Tibial nerve (tissue), 4 donors: ENCODE measurements around the gene NKX1-1. TPM values are rescaled to one million over a fixed set of nuclear protein-coding genes. Genes with fewer than 3 reads are reported as not detected.

ENCODE experiments used
- DNase-seq, 2 donors: peaks; one replicate each; pipeline ENCODE4 v3.0.0-alpha.2; 2019; ENCODE audit warnings: low spot score in 2 of 2
- H3K27ac ChIP-seq, 4 donors: fragments of 200-600 bp; sonication (generic) in 3 of 4; one replicate each; pipeline ENCODE4 v1.5.1; 2017 to 2019; ENCODE audit warnings: mild to moderate bottlenecking in 1 of 4
- H3K27me3 ChIP-seq, 2 donors: fragments of 200-600 bp; sonication (generic) in 1 of 2; one replicate each; pipeline versions ENCODE4 v1.5.1 to v1.6.0; 2017 to 2019
- H3K36me3 ChIP-seq, 3 donors: fragments of 200-600 bp; sonication (generic); one replicate each; pipeline ENCODE4 v1.5.1; 2018 to 2019
- H3K4me1 ChIP-seq, 4 donors: fragments of 200-600 bp; sonication (generic) in 3 of 4; one replicate each; pipeline ENCODE4 v1.5.1; 2017 to 2019
- H3K4me3 ChIP-seq, 4 donors: fragments of 200-600 bp; sonication (generic) in 3 of 4; one replicate each; pipeline ENCODE4 v1.5.1; 2017 to 2019; ENCODE audit warnings: mild to moderate bottlenecking in 1 of 4, moderate library complexity in 1 of 4
- H3K9me3 ChIP-seq, 4 donors: fragments of 200-600 bp; sonication (generic) in 3 of 4; one replicate each; pipeline ENCODE4 v1.5.1; 2017 to 2019
- EP300 ChIP-seq, 2 donors: sonication (generic); formaldehyde crosslinking; IDR thresholded peaks; one replicate each; pipeline ENCODE4 v1.6.1; 2017; ENCODE audit warnings: antibody characterized with exemption in 2 of 2, mild to moderate bottlenecking in 1 of 2
- POLR2A ChIP-seq, 2 donors: fragments of 450-650 bp; IDR thresholded peaks; one replicate each; pipeline ENCODE4 v1.6.1; 2017; ENCODE audit warnings: antibody characterized with exemption in 2 of 2, mild to moderate bottlenecking in 2 of 2, moderate library complexity in 2 of 2
- WGBS, 2 donors: methylation state at CpG; one replicate each; pipeline ENCODE4 v1.1.5; 2018; 5-methylcytosine and 5-hydroxymethylcytosine counted together
- total RNA-seq, 4 donors: library from RNA; depleted of rRNA; stranded (reverse); fragments of >200 nt; gene quantifications; one replicate each; pipeline ENCODE4 v1.1.0, GENCODE V29; 2016
- TF ChIP-seq, protein P1 (sequence below), 5 experiments: fragments of 200-600 bp in 3 of 5; fragments of 450-650 bp in 2 of 5; sonication (generic) in 3 of 5; IDR thresholded peaks; one replicate each; pipeline ENCODE4 v1.5.1; 2016 to 2019; ENCODE audit warnings: antibody characterized with exemption in 5 of 5, mild to moderate bottlenecking in 3 of 5, moderate library complexity in 2 of 5

The NKX1-1 gene
- total RNA-seq, 4 donors from 2014 or later: not detected

DNA sequence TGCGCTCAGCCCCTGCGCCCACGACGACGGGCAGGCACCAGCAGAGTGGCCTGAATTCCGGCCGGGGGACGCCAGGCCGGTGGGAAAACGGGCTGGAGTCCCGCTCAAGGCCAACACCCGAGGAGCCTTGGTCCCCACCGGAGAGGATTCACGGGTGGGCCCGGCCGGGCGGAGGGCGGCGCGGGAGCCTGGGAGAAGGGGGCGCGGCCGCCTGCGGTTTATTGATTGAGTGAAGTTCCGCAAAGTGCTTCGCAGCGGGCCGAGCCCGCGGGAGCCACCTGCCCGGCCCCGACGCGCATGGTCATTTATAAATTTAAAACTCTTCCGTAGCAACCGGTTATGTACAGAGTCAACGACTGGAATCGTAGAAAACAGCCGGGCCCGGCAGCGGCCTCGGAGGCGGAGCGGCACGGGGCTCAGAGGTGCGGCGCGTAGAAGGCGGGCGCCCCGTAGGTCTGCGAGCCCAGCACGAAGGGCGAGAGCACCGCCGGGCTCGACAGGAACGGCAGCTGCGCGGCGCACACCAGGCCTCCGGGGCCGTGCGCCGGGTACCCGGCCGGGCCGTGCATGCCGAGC is 3.6 kb downstream of the NKX1-1 start:
- DNase-seq: no peak
- H3K4me1 ChIP-seq: peaks cover 0 to 56% (median 8%) of the 10 kb centered on the region in 4 donors
- TF ChIP-seq POLR2A (IDR thresholded peaks at IDR 0.05): no peak
- no peak for TF ChIP-seq EP300 (IDR thresholded peaks at IDR 0.05)
- TF ChIP-seq, protein P1, sequence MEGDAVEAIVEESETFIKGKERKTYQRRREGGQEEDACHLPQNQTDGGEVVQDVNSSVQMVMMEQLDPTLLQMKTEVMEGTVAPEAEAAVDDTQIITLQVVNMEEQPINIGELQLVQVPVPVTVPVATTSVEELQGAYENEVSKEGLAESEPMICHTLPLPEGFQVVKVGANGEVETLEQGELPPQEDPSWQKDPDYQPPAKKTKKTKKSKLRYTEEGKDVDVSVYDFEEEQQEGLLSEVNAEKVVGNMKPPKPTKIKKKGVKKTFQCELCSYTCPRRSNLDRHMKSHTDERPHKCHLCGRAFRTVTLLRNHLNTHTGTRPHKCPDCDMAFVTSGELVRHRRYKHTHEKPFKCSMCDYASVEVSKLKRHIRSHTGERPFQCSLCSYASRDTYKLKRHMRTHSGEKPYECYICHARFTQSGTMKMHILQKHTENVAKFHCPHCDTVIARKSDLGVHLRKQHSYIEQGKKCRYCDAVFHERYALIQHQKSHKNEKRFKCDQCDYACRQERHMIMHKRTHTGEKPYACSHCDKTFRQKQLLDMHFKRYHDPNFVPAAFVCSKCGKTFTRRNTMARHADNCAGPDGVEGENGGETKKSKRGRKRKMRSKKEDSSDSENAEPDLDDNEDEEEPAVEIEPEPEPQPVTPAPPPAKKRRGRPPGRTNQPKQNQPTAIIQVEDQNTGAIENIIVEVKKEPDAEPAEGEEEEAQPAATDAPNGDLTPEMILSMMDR (IDR thresholded peaks at IDR 0.05): no peak

DNA sequence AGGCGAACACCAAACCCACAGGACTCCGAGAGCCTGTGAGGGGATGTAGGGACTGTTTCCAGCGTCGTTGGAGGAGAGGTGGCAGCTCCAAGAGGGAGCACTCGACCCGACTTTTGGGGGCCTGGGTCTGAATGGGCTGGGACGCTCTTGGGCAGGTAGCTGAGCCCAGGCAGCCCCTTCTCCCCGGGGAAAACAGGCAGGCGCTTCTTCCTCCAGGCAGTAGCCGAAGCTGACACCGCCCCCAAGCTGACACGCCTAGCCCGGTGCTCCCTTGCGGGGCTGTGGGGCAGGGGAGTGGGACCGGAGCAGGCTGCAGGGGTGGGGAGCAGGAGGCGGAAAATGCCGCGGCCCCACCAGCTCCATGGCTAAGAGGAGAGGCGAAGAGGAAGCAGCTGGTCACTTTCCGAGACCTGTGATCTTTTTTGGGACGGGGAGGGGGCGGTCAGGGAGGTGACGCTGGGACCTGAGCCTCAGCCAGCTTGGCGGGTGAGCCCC is 4.2 kb downstream of the NKX1-1 start:
- Histone ChIP-seq H3K27me3 (peaks cover 2 to 62% of the 10 kb centered on the region in 2 donors), H3K4me1 (peaks cover 0 to 50% (median 6%) of the 10 kb centered on the region in 4 donors), H3K36me3 (no peaks in the 10 kb centered on the region), H3K4me3 (no peak overlapping the region), H3K9me3 (peaks cover 0 to 5% (median 0%) of the 10 kb centered on the region in 4 donors), H3K27ac (no peak overlapping the region)
- no peak for DNase-seq
- no peak for TF ChIP-seq POLR2A (IDR thresholded peaks at IDR 0.05)
- TF ChIP-seq, protein P1 (IDR thresholded peaks at IDR 0.05): no peak
- no peak for TF ChIP-seq EP300 (IDR thresholded peaks at IDR 0.05)
- WGBS, 2 donors: 3 to 13% methylated on average over 20 to 21 of the region's 24 CpGs

More for the DNA sequence above, 3.6 kb downstream of the NKX1-1 start:
- 1 to 8% methylated on average over 31 to 43 of the region's 69 CpGs for WGBS, 2 donors
- H3K27me3 ChIP-seq: peaks cover 2 to 67% of the 10 kb centered on the region in 2 donors
- H3K4me3 ChIP-seq: no peak overlapping the region
- H3K9me3 ChIP-seq: peaks cover 0 to 3% (median 0%) of the 10 kb centered on the region in 4 donors
- no peak overlapping the region for H3K27ac ChIP-seq
- no peaks in the 10 kb centered on the region for H3K36me3 ChIP-seq

DNA sequence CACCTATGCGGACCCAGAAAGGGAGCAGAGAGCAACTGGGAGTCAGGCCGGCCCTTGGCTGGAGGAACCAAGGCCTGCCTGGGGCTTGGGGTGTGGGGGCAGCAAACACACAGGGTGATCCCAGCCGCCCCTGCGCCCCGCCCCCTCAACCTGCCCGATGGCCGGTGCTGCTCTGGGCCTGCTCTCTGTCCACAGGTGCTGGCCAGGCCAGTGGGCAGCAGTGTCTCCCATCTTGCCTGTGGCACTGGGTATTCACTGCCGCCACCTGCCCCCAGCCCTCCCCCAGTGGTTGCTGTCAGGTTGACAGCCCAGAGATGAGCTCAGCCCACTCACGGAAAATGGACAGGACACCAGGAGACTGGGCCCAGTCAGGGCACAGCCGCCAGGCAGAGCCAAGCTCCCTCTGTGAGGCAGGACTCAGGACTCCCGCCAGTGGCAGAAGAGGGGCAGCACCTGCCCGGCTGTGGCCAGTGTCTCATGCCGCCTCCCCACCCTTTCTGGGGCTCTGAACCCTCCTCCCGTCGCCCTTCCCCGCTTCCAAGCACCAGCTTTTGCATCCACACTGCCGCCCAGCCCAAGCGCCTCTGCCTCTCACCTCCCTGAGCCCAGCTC is 4.7 kb downstream of the NKX1-1 start:
- peaks cover 0 to 10% (median 0%) of the 10 kb centered on the region in 4 donors for H3K9me3 ChIP-seq
- H3K27me3 ChIP-seq: peaks cover 2 to 56% of the 10 kb centered on the region in 2 donors
- H3K4me1 ChIP-seq: peaks cover 0 to 45% (median 3%) of the 10 kb centered on the region in 4 donors
- DNase-seq: no peak
- H3K4me3 ChIP-seq: no peak overlapping the region
- H3K27ac ChIP-seq: no peak overlapping the region
- H3K36me3 ChIP-seq: no peaks in the 10 kb centered on the region
- WGBS, 2 donors: 16 to 30% methylated on average over 7 to 16 of the region's 18 CpGs
- TF ChIP-seq, protein P1 (IDR thresholded peaks at IDR 0.05): no peak
- TF ChIP-seq EP300 (IDR thresholded peaks at IDR 0.05) (no peak), POLR2A (IDR thresholded peaks at IDR 0.05) (no peak)

DNA sequence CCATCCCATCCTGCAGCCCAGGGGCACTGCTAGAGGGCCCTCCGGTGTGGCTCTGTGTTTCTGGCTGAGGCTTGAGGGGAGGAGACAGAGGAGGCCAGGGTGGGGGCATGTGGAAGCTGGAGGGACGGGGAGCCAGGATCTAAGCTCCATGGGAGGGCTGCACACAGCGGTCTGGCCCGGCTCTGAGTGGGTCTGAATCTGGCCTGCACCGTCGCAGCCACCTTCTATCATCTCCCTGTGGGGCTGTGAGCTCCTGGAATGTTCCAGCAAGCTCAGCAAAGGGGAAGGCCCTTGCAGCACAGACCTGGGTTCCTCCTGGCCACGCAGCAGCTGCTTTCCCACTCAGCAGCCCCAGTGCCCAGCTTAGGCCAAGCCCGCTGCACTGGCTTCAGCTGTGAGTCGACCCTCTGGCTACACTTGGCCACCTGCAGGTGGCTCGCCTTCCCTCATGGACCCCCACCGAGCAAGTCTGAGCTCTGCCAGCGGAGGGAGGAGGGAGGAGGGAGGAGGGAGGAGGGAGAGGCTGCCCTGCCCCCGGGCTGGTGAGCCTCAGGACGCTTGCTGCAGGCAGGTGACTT is 5.3 kb downstream of the NKX1-1 start:
- DNase-seq: no peak
- Histone ChIP-seq H3K9me3 (peaks cover 0 to 12% (median 0%) of the 10 kb centered on the region in 4 donors), H3K36me3 (no peaks in the 10 kb centered on the region), H3K27me3 (peaks cover 2 to 55% of the 10 kb centered on the region in 2 donors), H3K4me3 (no peak overlapping the region), H3K4me1 (peaks cover 0 to 39% (median 3%) of the 10 kb centered on the region in 4 donors), H3K27ac (no peak overlapping the region)
- no peak for TF ChIP-seq EP300 (IDR thresholded peaks at IDR 0.05)
- TF ChIP-seq, protein P1 (IDR thresholded peaks at IDR 0.05): no peak
- no peak for TF ChIP-seq POLR2A (IDR thresholded peaks at IDR 0.05)
- WGBS, 2 donors: 33 to 38% methylated on average over 14 of the region's 14 CpGs
